ENCODE measurements around the gene CRISP1. TPM values are rescaled to one million over a fixed set of nuclear protein-coding genes. Genes with fewer than 3 reads are reported as not detected.

The CRISP1 gene
- total and polyA plus RNA-seq, 2 of the 4 experiments (the other 2 are of a cell fraction): not detected

DNA sequence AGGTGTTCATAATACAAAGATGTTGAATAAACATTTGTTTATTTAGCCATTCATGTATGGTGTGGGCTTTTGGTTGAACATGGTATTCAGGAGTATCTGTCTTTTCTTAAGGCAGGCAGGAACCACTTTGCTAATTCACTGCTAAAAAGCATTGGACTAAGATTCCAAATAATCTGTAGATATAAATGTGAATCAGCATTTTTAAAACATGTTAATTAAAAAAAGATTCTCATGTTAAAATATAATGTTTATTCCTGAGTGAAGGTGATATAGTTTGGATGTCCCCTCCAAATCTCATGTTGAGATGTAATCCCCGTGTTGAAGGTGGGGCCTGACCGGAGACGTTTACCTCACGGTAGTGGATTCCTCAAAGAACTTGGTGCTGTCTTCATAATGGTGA is 19.3 kb downstream of the CRISP1 start:
- CTCF ChIA-PET: no interaction called here

More for the DNA sequence above, 19.3 kb downstream of the CRISP1 start:
- DNase-seq (no peak), ATAC-seq (ENCODE audit: low read depth) (no peak)
- intact Hi-C loops (cut with micrococcal nuclease): no loop called here
- H4K91ac ChIP-seq (ENCODE audit: insufficient read depth, low read depth, low read length): no peak overlapping the region
- H2BK5ac ChIP-seq (ENCODE audit: low read depth, low read length, poor library complexity, severe bottlenecking): no peak overlapping the region
- dilution Hi-C loops (cut with HindIII; ENCODE audit: low sequenced_read_pairs, unreplicated experiment): no loop called here
- no peak overlapping the region for H3K14ac ChIP-seq (replicated peaks; ENCODE audit: low read depth, low read length)
- POLR2A ChIA-PET (ENCODE audit: unreplicated experiment): no interaction called here
- no peak overlapping the region for H3K4ac ChIP-seq (ENCODE audit: low read depth, low read length)
- no TSS peak for BruUV-seq (replicated peaks)
- H3K9me3 ChIP-seq (ENCODE audit: control insufficient read depth, insufficient read depth, low read length): no peaks in the 10 kb centered on the region
- no peak overlapping the region for H4K8ac ChIP-seq (ENCODE audit: low read depth in 2 of 2, low read length in 2 of 2)
- no peak for TF ChIP-seq CEBPB (IDR thresholded peaks at IDR 0.05; ENCODE audit: low read depth, low read length)
- TF ChIP-seq RCOR1 (IDR thresholded peaks at IDR 0.05; ENCODE audit: insufficient replicate concordance, low read length): no peak
- no peak for TF ChIP-seq MAFK (IDR thresholded peaks at IDR 0.05; ENCODE audit: low read depth, low read length)
- no peak for TF ChIP-seq MXI1 (IDR thresholded peaks at IDR 0.05; ENCODE audit: borderline replicate concordance, low read depth, low read length)
- no peak for TF ChIP-seq FOS (IDR thresholded peaks at IDR 0.05; ENCODE audit: low read depth, low read length)
- H2BK20ac ChIP-seq (ENCODE audit: low read depth, low read length): no peak overlapping the region
- H3K27me3 ChIP-seq (ENCODE audit: control insufficient read depth, insufficient read depth, low read length): no peaks in the 10 kb centered on the region
- no peak overlapping the region for H3K23ac ChIP-seq (ENCODE audit: low read depth, low read length)
- no peaks in the 10 kb centered on the region for H3K79me1 ChIP-seq (ENCODE audit: low read depth in 1 of 2, low read length in 2 of 2)
- no peak overlapping the region for H2AFZ ChIP-seq (replicated peaks; ENCODE audit: low read length, poor library complexity)
- H3K9ac ChIP-seq (ENCODE audit: low read depth, low read length): no peak overlapping the region
- no peaks in the 10 kb centered on the region for H3K4me1 ChIP-seq (ENCODE audit: control insufficient read depth, insufficient read depth, low read length)
- no CpG with 5 or more reads among the region's 4 CpGs for WGBS, 2 experiments (ENCODE audit: extremely low coverage in 2 of 2, insufficient read length in 1 of 2)
- H3K36me3 ChIP-seq (ENCODE audit: control insufficient read depth, insufficient read depth, low read length): no peaks in the 10 kb centered on the region
- in situ Hi-C loops (cut with MboI; ENCODE audit: low sequenced_read_pairs): loop anchor here (5.0 to 25.0 kb wide), 2 partner anchors 225 to 310 kb away; no protein-coding TSS in a partner anchor
- H2AK5ac ChIP-seq (ENCODE audit: low read depth, low read length): no peak overlapping the region
- no peak overlapping the region for H3K4me2 ChIP-seq (ENCODE audit: low read depth, low read length)
- H3K4me3 ChIP-seq (ENCODE audit: insufficient read depth, low read depth, low read length): no peak overlapping the region
- no peak overlapping the region for H4K5ac ChIP-seq (ENCODE audit: low read depth, low read length)
- no peak overlapping the region for H2BK120ac ChIP-seq (ENCODE audit: low read depth, low read length)
- no peak overlapping the region for H3K27ac ChIP-seq (ENCODE audit: insufficient read depth, low read length)
- no peak overlapping the region for H3K18ac ChIP-seq (ENCODE audit: low read depth, low read length)
- no peaks in the 10 kb centered on the region for H4K20me1 ChIP-seq (ENCODE audit: insufficient read depth, low read length)
- H3K56ac ChIP-seq (ENCODE audit: extremely low read depth, insufficient read depth, low read length): no peak overlapping the region
- H2AK9ac ChIP-seq (replicated peaks; ENCODE audit: low read depth, low read length, poor library complexity): no peak overlapping the region
- H2BK15ac ChIP-seq (ENCODE audit: low read depth, low read length): no peak overlapping the region
- H3K9me1 ChIP-seq (ENCODE audit: insufficient read depth, low read length): no peaks in the 10 kb centered on the region

Data from IMR-90 (cell line).